Upper lobe of right lung (tissue), 1 donor: Measurements from ENCODE around the gene KRT71. TPM values are rescaled to one million over a fixed set of nuclear protein-coding genes. Genes with fewer than 3 reads are reported as not detected.

Experiments
- ATAC-seq: fragments of 200-7000 bp; cut with Tn5 transposase; one replicate; pipeline ENCODE4 v1.9.1; 2020; ENCODE audit warnings: mild to moderate bottlenecking, moderate library complexity
- DNase-seq: peaks from one replicate; pipeline ENCODE4 v3.0.0-alpha.2; 2020
- H3K27ac ChIP-seq: fragments of 200-600 bp; one replicate; pipeline ENCODE4 v1.8.0; 2022
- H3K27me3 ChIP-seq: fragments of 200-600 bp; one replicate; pipeline ENCODE4 v1.8.0; 2022; ENCODE audit warnings: mild to moderate bottlenecking
- H3K36me3 ChIP-seq: fragments of 200-600 bp; one replicate; pipeline ENCODE4 v1.8.0; 2022
- H3K4me1 ChIP-seq: fragments of 200-600 bp; one replicate; pipeline ENCODE4 v1.8.0; 2022
- H3K4me3 ChIP-seq: fragments of 200-600 bp; one replicate; pipeline ENCODE4 v1.8.0; 2022; ENCODE audit warnings: mild to moderate bottlenecking
- H3K9me3 ChIP-seq: fragments of 200-600 bp; one replicate; pipeline ENCODE4 v1.8.0; 2022
- intact Hi-C: fragments of 100-400 bp; cut with DNase I; formaldehyde crosslinking; loops from one replicate; pipeline ENCODE4 v1.11.0; 2022
- total RNA-seq: library from RNA; stranded (reverse); fragmentation: NEBNext Ultra II Directional; extraction: Animal tissue kit (Norgen Biotek cat#: 25700); gene quantifications from one replicate; pipeline ENCODE4 v1.2.1, GENCODE V29; 2021
- TF ChIP-seq, protein P1 (sequence below): fragments of 200-600 bp; IDR thresholded peaks from one replicate; pipeline ENCODE4 v1.8.0; 2022; ENCODE audit warnings: antibody characterized with exemption
- donor health status: DM: no; HTN: yes; CAD: no; lungs with severe emphysema.

Gene KRT71
- total RNA-seq, 1 donor from 2014 or later, result not detected

DNA sequence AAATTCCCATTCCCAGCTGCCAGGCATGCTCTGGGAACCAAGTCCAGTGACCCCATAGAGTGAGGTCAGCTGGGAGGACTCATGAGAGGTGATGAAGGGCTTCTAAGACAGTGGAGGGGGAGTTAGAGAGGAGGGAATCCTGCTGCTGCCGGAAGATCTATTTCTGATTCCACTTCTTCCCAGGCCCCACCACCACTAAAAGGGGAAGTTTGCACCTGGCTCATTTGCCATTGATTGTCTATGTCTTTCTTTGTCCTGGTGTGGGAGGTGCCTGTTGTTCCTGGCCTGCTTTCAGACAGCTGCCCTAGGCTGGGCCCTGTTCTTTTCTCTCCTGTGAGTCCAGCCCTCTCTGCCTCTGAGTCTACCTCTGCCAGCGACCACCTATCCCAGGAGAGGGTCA, 56.9 kb downstream of the KRT71 start:
- intact Hi-C loops, result no loop called here
- DNase-seq, result no peak
- Histone ChIP-seq H3K27ac (no peak overlapping the region), H3K4me1 (peaks cover 25% of the 10 kb centered on the region), H3K9me3 (no peaks in the 10 kb centered on the region), H3K36me3 (no peaks in the 10 kb centered on the region), H3K4me3 (no peak overlapping the region), H3K27me3 (no peaks in the 10 kb centered on the region)
- ATAC-seq, result no peak
- TF ChIP-seq, protein P1, sequence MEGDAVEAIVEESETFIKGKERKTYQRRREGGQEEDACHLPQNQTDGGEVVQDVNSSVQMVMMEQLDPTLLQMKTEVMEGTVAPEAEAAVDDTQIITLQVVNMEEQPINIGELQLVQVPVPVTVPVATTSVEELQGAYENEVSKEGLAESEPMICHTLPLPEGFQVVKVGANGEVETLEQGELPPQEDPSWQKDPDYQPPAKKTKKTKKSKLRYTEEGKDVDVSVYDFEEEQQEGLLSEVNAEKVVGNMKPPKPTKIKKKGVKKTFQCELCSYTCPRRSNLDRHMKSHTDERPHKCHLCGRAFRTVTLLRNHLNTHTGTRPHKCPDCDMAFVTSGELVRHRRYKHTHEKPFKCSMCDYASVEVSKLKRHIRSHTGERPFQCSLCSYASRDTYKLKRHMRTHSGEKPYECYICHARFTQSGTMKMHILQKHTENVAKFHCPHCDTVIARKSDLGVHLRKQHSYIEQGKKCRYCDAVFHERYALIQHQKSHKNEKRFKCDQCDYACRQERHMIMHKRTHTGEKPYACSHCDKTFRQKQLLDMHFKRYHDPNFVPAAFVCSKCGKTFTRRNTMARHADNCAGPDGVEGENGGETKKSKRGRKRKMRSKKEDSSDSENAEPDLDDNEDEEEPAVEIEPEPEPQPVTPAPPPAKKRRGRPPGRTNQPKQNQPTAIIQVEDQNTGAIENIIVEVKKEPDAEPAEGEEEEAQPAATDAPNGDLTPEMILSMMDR, result no peak

DNA sequence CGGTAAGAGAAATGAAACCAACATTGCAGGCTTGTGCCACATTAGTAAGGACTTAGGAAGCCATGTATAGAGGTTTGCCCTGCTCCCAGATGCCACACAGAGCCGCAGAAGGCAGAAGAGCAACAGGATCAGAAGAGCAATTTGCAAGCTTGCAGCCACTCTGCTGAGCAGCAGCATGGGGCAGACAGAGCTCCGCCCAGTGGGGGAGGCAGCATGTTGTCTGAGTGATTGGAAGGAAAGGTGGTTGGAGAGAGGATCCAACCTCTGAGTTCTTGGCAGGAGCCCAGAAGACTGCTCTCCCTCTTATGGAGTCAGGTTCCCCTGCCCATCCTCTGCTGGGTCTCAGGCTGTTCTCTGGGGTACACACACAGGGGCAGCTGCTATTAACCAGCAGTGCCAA, 57.6 kb downstream of the KRT71 start:
- intact Hi-C loops, result no loop called here

DNA sequence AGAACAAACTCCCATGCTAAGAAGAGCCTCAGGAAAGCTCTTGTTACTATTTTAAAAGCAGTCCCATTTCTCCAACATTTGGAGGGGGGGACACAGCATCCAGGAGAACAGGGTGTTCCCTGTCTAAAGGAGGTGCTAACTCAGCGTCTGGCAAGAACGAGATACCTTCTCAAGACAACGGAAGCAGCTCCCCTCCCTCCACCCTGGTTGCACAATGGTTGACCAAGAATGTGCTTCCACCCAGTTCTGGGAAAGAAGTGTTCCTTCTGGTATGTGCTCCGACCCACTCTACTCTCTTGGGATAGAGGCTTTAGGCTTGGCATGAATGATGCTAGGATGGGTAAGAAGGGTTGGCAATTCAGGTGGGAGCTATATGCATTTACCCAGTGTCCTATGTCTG, 58.4 kb downstream of the KRT71 start:
- intact Hi-C loops, result no loop called here
- Histone ChIP-seq H3K27me3 (no peaks in the 10 kb centered on the region), H3K4me3 (no peak overlapping the region), H3K36me3 (no peaks in the 10 kb centered on the region), H3K27ac (no peak overlapping the region), H3K9me3 (no peaks in the 10 kb centered on the region), H3K4me1 (peaks cover 25% of the 10 kb centered on the region)
- TF ChIP-seq, protein P1, result no peak
- DNase-seq (no peak), ATAC-seq (peak; percentile 90)

More for the DNA sequence above, 57.6 kb downstream of the KRT71 start:
- no peak overlapping the region for H3K4me3 ChIP-seq
- H3K36me3 ChIP-seq, result no peaks in the 10 kb centered on the region
- H3K27me3 ChIP-seq, result no peaks in the 10 kb centered on the region
- H3K4me1 ChIP-seq, result peaks cover 25% of the 10 kb centered on the region
- DNase-seq (no peak), ATAC-seq (peak; percentile 16)
- H3K9me3 ChIP-seq, result no peaks in the 10 kb centered on the region
- TF ChIP-seq, protein P1, result no peak
- no peak overlapping the region for H3K27ac ChIP-seq

DNA sequence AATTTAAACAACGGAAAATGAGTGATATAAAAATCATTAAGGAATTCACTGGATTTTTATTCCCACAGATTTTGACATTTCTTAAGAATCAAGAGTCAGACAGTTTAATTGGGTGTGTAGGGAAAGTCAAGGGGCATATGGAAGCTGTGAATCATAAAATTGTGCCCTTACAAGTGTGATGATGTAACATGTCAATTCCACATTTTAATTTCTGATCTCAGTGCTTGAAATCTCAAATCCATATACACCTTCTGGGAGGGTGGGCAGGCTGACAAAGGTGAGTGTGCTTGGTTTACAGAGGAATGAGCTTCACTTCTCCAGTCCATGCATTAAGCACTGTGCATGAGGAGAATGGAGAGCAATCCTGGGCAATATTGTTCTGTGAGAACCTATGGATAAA, 58.8 kb downstream of the KRT71 start:
- TF ChIP-seq, protein P1, result no peak
- ATAC-seq, result no peak
- H3K27me3 ChIP-seq, result no peaks in the 10 kb centered on the region
- intact Hi-C loops, result no loop called here
- H3K4me1 ChIP-seq, result peaks cover 25% of the 10 kb centered on the region
- no peaks in the 10 kb centered on the region for H3K9me3 ChIP-seq
- H3K4me3 ChIP-seq, result no peak overlapping the region
- H3K36me3 ChIP-seq, result no peaks in the 10 kb centered on the region
- no peak overlapping the region for H3K27ac ChIP-seq
- DNase-seq, result no peak

Other genes starting within 250 kb of the KRT71 start
- gene KRT83, start 231.7 kb downstream of the KRT71 start, total RNA-seq, result not detected
- gene KRT85, start 185.7 kb downstream of the KRT71 start, total RNA-seq, result not detected
- not detected for gene KRT84, start 167.5 kb downstream of the KRT71 start, total RNA-seq
- gene KRT82, start 146.8 kb downstream of the KRT71 start, total RNA-seq, result not detected
- not detected for gene KRT75, start 118.8 kb downstream of the KRT71 start, total RNA-seq
- gene KRT6B, start 101.0 kb downstream of the KRT71 start, total RNA-seq, result not detected
- gene KRT6C, start 79.3 kb downstream of the KRT71 start, total RNA-seq, result not detected
- gene KRT6A, start 59.9 kb downstream of the KRT71 start, total RNA-seq, result 3.0 TPM
- 8.8 TPM for gene KRT5, start 32.8 kb downstream of the KRT71 start, total RNA-seq
- gene KRT74, start 20.7 kb upstream of the KRT71 start, total RNA-seq, result not detected
- gene KRT72, start 48.3 kb upstream of the KRT71 start, total RNA-seq, result not detected
- gene KRT73, start 65.4 kb upstream of the KRT71 start, total RNA-seq, result 0.52 TPM
- gene KRT2, start 99.1 kb upstream of the KRT71 start, total RNA-seq, result not detected
- 3.5 TPM for gene KRT1, start 127.3 kb upstream of the KRT71 start, total RNA-seq
- gene KRT77, start 150.4 kb upstream of the KRT71 start, total RNA-seq, result not detected
- gene KRT76, start 224.2 kb upstream of the KRT71 start, total RNA-seq, result not detected
- not detected for gene KRT3, start 243.0 kb upstream of the KRT71 start, total RNA-seq